NCI-H524 (cell line): ENCODE results near the gene RALB.
A peak's percentile ranks its signal among the peaks of the same experiment; 100 is the strongest.
"Not testable (repeated sequence)": the region's sequence is repeated elsewhere in the genome, so short reads cannot be mapped to it uniquely, and the experiment has no call there.

Source experiments
- DNase-seq, 2 experiments: peaks; one replicate each; lab custom pipeline; 2025; lab: John Stamatoyannopoulos, UW

RALB gene

DNA sequence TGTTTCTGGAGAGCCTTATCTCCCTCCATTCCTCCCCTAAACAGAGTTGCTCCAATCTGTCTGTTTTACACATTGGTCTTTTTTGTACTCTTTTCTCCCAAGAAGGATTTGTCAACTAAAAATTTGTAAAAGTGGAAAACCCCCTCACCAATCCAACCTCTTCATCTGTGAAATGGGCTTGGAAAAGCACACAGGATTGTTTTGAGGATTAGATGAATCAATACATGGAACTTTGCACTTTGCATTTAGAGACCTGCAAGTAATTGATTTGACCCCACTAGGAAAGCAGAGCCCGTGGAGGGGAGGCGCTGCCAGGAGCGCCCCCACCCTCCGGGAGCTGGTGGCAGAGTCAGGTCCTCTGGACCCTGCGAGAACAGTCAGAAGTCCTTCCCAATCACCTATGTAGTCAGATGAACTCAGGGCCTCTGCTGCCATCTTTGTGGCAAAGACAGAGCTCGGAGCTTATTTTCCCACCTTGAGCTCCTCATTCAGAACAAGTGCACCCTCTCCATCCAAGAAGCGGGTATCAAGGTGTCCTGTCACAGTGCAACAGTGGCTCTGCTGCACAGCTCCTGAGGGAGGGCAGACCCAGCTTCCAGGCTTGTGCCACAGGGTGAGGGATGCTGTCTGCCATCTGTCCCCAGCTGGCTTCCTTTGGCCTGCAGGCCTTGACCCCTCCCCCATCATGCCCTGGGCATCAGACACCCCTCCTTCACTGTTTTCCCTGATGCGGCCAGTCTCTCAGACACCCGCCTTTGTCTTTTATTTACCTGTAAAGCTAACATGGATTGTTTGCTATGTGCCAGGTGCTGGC is 27.7 kb upstream of the RALB start:
- peak; percentile 3 to 52 for DNase-seq

DNA sequence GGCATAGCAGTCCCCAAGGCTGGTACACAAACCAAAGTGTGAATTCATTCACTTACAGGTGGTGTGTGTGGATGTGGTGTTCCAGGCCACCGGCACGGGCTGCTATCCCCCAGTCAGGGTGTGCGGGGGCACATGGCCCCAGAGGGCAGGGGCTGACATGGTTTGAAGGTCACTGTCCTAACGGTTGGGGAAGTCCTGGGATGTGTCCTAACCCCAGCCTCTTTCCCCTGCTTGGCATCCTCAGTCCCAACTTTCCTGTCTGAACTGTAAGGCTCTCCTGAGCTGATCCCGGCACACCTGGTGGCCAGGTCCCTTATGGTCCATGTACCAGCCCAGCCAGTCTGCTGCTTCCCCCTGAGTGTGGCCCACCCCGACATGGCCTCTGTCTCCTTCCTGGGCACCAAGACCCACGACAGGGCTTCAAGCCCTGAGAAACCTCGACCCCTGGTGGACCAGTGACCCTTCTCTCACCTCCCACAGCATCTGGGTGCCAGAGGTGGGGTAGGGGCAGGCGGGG is 27.0 kb upstream of the RALB start:
- DNase-seq, result no peak

DNA sequence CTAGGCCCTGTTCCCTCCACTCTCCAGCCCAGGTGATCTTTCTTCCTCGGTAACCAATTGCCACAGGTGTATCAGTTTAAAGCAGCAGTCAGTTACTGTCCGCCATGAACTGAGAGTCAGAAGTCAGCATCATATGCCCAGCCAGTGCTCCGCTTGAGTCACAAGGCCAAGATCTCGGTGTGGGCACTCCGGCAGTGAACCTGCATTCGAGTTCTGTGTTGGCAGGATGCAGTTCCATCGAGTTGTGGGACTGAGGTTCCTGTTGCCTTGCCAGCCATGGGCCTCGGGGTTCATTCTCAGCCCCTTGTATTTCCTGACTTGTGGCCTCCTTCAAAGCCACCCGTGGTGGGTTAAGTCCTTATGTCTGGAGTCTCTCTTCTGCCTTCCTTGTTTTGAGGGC is 26.3 kb upstream of the RALB start:
- no peak for DNase-seq

DNA sequence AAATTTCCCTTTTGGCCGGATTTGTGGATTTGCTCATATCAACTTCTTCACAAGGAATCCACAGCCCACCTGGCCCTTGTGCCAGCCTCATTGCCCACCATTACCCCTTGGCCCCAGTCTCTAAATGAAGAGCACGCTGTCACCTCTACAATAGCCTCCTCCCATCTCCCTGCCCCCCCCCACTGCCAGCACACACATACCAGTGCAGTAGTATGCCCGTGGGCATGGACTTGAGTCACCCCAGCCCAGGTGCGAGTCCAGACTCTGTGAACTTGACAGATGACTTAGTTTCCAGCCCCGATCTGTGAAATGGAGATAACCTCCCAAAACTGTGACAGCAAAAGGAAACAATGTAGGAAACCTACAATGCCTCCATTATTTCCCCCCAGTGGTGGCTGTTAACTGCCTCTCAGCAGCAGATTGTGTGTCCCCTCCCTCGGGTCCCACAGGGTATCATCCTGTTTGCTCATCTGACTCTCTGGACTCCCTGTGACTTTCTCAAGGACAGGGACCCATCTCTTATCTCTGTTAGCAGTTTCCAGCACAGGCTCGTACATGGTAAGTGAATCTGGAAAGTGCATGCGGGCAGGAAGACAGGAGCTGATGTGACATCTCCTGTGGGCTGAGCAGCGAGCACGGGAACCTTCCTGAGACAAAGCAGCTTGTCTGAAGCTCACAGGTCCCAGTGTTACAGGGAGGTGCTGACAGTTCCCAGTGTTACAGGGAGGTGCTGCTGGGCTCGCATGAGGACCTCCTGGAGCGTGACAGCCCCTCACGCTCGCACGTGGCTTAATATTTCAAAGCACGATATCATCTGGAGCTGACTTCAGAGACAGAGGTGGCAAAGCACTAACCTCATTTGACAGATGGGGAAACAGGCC is 25.3 kb upstream of the RALB start:
- DNase-seq, result no peak

DNA sequence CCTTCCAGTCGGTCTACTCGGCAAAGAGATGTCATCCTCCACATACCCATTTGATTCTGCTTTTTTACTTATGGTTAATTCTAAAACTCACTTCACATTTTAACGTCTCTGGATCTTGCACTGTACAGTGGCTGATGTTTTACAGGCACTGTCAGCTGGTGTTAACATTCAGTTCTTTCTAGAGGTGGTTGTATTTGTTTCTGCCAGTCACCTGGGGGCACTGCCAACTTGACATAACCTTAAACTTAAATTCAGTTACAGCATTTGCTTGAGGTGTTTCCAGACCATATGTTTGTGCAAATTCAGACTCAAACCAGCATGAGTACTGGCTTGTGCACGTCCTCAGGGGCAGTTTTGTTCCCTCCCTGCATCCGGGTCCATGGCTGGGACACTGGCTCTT is 24.1 kb upstream of the RALB start:
- peak in 1 of 2 experiments; percentile 60 for DNase-seq

DNA sequence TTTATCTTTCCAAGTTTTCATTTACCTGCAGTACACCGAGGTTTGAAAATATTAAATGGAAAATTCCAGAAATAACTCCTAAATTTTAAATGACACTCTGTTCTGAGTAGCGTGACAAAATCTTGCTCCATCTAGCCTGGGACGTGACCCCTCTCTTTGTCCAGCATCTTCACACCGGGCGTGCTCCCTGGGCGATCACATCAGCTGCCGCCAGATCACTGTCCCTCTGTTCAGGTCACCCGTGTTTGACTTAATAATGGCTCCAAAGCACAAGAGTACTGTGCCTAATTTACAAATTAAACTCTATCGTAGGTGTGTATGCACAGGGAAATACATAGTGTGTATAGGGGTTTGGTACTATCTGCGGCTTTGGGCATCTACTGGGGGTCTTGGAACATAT is 23.3 kb upstream of the RALB start:
- no peak for DNase-seq

DNA sequence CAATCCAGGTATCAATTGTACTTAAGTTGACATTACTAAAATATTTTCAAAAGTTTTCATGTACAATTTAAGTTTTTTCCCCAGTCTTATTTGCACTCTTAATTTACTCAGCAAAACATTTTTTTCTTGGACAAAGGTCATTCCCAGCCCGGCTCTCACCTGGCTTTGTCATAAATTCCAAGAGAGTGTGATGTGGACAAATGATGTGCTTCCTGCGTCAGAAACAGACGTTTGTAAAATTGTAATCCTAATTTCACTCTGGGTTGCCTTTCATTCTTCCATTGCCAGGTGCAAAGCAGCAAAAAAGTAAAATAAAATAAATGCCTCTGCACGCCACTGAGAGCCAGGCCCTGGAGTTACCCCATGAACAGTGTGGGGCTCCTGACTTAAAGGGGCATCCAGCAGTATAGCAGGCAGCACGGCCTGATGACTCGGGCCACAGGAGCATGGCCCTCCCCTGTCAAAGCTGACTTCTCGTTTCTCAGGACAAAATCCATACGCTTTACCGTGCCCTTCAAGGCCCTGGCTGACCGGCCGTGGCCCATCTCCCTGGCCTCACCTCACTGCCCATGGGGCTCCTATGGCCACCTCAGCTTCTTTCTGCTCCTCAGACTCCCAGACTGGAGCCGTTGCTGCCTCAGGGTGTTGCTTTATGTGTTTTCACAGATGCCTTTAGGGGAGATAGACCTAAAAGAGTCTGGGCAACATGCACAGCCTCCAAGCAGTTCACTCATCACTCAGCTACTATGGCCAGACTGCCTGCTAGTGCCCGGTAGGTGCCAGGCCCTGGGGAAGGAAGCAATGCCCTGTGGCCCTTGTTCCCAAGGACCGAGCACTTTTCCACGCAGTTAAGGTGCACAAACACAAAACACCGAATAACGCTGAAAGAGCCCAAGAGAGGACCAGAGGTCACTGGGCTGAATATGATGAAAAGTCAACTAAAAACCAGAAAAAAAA is 21.9 kb upstream of the RALB start:
- DNase-seq, result no peak

DNA sequence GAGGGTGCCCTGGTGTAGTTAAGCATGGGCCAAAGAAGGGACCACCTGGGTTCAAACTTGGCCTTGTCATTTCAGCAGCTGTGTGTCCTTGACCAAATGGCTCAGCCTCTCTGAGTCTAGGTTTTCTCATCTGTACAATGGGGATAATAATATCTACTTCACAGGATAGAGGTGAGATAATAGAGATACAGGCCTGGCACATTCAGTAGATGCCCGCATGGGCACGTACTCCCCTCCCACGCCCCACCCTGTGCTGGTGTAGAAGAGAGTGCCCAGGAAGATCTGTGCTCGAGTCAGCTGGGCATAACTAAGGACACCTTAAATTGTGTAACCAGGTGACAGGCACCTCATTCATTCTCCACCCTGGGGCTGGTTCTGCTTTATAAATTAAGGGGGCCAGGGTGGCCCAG is 21.1 kb upstream of the RALB start:
- no peak for DNase-seq

DNA sequence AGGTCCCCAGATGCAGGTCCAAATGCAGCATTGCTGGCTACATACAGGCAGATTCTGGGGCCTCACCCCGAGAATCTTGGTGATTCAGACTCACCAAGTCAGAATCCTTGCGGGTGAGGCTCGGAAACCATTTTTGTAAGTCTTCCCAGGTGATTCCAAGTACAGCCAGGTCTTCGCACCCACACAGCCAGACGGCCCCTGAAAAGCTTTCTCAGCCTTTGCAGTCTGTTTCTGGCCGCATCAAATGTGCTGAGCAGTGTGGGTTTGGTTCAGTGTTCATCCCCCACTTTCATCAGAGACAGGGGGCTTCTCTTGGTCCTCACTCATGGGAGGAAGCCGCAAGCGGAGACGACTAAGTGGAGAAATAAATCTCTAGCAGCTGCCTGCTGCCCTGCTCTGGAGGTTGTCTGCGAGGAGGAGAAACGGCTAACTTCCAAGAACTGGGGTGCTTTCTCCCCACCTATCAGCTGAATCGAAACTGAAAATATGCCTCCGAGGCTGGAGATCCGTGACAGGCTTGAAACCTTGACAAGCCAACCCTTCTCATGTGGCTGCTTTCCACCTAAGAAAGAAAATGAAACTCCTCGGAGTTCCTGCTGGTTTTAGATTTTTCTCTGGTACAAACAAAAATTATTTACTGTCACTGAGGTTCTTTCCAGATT is 20.5 kb upstream of the RALB start:
- DNase-seq, result no peak

DNA sequence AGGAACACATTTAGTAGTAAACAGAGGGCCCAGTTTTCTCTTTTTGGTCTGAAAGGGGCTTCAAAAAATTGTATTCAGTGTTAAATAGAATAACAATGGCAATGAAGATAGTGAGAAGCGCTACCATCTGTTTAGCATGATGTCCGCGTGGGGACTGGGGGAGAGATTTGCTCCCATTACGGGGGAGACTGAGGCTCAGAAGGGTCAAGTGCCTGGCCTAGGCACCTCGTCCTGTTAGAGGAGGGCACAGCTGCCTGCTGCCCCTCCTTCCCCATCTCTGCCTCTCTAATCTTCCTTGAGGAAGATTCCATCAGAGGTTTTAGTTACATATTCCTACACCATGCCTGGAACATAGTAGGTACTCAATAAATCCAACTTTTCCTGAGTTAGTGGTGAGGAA is 19.4 kb upstream of the RALB start:
- no peak for DNase-seq

DNA sequence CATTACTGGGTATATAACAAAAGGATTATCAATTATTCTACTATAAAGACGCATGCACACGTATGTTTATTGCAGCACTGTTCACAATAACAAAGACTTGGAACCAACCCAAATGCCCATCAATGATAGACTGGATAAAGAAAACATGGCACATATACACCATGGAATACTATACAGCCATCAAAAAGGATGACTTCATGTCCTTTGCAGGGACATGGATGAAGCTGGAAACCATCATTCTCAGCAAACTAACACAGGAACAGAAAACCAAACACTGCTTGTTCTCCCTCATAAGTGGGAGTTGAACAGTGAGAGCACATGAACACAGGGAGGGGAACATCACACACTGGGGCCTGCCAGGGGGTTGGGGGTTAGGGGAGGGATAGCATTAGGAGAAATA is 17.5 kb upstream of the RALB start:
- DNase-seq, result not testable (repeated sequence)

DNA sequence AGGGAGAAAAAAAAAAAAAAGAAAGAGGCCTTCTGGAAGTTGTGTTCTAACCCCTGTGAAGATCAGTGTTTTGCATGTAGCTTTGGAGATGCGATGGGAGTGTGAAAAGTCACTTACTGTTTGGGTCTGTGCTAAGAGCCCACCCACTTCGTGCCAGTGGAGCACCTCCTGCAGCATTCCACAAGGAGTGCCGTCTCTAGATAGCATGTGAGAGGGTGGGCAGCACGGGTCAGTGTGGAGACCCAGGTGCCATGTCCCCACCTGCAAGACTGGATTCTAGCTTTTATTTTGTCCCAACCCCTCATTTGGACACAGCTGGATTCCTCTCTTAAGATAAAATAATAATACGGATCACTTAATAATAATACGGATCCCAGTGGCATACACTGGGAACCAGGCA is 17.0 kb upstream of the RALB start:
- DNase-seq, result no peak

DNA sequence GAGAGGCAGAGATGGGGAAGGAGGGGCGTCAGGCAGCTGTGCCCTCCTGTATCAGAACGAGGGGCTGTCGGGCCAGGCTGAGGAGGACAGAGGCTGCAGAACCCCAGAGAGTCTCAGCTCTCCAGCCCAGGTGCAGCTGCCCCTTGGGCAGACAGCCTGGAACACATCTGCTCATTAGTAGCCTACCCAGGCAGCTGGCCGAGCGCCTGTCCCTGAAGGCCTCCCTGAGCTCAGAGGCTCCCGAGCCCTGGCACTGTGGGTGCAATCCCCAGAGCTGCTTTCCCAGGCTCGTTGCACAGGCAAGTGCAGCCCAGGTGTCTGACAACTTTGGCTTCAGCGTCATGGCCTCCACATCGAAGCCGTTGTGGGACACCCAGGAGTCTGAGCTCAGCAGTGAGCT is 16.3 kb upstream of the RALB start:
- DNase-seq, result peak in 1 of 2 experiments; percentile 25

DNA sequence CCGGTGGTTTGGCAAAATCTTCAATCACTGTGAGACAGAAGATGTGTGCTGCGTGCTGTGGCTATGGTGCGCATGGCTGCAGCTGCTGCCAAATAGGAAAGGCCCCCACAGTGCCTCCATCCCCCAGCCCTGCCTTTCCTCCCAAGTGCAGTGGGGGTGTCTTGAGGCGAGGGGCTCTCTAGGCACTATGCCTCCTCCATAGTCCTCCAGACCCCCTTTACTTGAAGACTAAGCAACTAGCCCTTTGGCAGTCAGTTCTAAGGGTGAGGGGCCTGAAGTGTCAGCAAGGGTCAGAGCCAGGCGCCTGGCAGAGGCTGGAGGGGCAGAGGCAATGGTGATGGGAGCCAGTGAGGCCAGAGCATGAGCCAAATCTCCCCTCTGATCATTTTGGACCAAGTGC is 15.9 kb upstream of the RALB start:
- no peak for DNase-seq

DNA sequence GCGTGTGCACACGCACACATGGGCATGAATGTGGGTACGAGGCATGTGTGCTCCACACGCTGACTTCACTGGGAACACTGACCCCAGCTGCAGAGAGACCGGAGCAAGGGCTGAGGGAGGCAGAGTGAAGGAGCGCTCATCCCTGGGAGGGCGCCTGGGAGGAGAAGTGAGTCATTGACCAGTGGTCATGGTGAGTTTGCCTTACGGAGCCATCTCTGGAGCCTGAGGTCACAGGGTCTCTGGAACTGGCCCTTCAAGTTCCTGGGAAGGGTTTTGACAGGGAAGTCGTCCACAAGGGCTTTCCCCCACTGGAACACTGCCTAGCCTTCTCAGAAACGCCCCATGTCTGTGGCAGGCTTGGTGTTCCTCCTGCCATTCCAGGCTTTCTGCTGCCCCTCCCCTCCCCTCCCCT is 15.2 kb upstream of the RALB start:
- no peak for DNase-seq

DNA sequence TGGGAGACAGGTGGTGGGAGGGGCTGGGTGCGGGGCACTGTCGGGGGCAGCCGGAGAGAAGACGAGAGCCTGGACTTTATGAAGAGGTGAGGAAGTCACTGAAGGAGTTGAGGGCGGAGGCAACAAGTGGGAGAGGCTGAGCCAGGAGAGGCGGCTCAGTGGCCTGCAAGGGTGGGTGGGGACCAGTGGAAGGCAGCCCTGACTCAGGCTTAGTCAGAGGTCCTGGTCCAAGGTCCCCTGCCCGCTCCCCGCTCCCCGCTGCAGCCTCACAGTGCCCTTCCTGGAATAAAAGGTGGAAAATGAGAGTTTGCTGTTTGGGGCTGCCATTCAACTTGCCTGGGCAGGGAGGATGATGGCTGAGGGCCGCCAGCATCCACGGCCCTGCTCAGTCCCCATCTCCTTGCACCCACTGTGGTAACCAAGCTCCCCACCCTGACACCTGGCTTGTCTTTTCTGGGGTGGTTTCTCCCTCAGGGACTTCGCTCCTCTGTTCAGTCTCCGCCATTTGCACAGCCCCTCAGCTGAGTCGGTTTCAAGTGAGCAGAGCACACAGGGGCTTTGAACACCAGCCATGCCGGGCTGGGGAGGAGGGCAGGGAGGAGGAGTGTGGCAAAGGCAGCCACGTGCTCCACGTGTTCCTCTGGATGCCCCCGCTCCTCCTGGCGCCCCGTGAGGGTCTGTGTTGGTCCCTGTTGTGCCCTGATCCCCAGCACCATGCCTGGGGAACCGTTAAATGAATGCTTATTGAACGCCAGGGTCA is 13.7 kb upstream of the RALB start:
- DNase-seq, result no peak

DNA sequence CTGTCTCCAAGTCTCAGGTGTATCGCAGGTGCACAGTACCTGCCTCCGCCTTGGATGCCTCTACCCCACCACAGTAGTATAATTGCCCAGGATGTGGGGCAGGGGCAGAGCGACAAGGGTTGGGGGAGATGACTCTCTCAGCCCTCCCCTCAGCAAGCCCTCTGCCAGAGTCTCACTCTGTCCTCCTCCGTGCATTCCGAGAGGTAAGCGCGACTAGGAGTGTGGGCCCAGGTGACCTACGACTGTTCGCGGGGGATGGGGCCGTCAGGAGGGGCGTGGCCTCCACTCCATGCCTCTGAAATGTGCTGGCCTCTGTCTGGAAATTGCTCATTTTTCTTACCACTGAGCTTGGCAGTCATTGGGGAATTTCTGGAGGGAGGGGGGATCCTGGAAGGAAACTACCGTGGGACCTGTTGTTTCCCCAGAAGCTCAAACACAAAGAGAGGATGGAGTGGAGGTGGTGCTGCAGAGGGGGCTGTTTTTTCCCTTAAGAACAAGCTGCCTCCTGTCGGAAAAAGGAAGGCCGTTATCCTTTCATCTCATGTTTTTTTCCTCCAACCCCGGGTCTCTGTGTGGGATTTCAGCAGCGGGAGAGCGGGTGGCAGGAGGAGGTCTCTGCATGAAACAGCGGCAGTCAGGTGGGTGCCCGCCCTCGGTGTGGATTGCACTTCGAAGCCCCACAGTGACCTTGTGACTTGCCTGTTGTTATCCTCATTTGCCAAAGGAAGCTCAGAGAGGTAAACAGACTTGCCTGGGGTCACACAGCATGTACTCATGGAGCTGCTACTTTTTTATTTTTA is 13.0 kb upstream of the RALB start:
- no peak for DNase-seq

DNA sequence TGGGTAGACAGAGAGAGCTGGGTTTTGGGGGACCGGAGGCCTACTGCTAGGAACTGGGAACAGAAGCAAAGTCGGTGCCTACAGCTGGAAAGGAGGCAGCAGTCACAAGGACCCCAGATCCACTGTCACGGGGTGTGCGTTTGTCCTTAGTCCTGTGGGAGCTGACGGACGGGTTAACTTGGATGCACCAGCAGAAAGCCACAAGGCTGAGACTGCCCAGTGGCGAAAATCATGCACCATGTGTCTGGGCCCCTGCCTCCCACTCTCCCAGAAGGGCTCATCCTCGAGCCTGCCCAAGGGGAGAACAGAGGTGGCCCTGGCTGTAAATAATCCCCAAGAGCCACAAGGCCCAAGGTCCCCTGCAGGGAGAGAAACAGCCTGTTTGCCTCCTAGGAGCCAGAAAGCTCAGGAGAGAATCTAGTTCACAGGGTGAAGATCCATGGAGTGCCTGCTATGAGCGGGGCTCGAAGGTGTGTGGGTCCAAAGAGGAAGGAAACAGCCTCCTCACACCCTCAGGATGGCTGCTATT is 11.7 kb upstream of the RALB start:
- DNase-seq, result no peak

DNA sequence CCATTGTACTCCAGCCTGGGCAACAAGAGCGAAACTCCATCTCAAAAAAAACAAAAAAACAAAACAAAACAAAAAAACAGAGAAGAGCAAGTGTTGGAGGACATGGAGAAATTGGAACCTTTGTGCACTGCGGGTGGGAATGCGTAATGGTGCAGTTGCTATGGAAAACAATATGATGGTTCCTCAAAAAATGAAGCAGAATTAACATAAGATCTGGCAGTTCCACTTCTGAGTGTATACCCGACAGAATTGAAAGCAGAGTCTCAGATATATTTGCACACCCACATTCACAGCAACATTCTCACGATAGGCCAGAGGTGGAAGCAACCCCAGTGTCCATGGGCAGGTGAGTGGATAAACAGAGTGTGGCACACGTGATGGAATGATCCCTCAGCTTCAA is 11.0 kb upstream of the RALB start:
- DNase-seq, result no peak
